ENCODE measurements around the gene AUTS2. TPM values are rescaled to one million over a fixed set of nuclear protein-coding genes. Genes with fewer than 3 reads are reported as not detected.

The AUTS2 gene
- total RNA-seq, 1 donor from 2014 or later: 9.9 TPM

- DNase-seq (ENCODE audit: low read depth): no peak
- Histone ChIP-seq H3K36me3 (ENCODE audit: control insufficient read depth, insufficient read depth, low read length) (no peaks in the 10 kb centered on the region), H3K27me3 (ENCODE audit: control insufficient read depth, insufficient read depth, low read length) (no peaks in the 10 kb centered on the region), H3K4me3 (ENCODE audit: low read depth, low read length) (no peak overlapping the region)
- no peak for TF ChIP-seq CTCF (IDR thresholded peaks at IDR 0.05; ENCODE audit: insufficient read depth, low read length, poor library complexity, severe bottlenecking)
These were observed 632.5 kb downstream of the AUTS2 start for GRCh38 chr7:70230761-70231160.

- no peak overlapping the region for H3K4me3 ChIP-seq (ENCODE audit: low read depth, low read length)
- TF ChIP-seq CTCF (IDR thresholded peaks at IDR 0.05; ENCODE audit: insufficient read depth, low read length, poor library complexity, severe bottlenecking): no peak
- H3K36me3 ChIP-seq (ENCODE audit: control insufficient read depth, insufficient read depth, low read length): no peaks in the 10 kb centered on the region
- H3K27me3 ChIP-seq (ENCODE audit: control insufficient read depth, insufficient read depth, low read length): no peaks in the 10 kb centered on the region
- DNase-seq (ENCODE audit: low read depth): no peak
These were observed 635.5 kb downstream of the AUTS2 start for GRCh38 chr7:70233776-70234175.

GRCh38 chr7:70237256-70237655 is 639.0 kb downstream of the AUTS2 start:
- H3K36me3 ChIP-seq (ENCODE audit: control insufficient read depth, insufficient read depth, low read length): no peaks in the 10 kb centered on the region
- no peaks in the 10 kb centered on the region for H3K27me3 ChIP-seq (ENCODE audit: control insufficient read depth, insufficient read depth, low read length)
- no peak for TF ChIP-seq CTCF (IDR thresholded peaks at IDR 0.05; ENCODE audit: insufficient read depth, low read length, poor library complexity, severe bottlenecking)
- no peak for DNase-seq (ENCODE audit: low read depth)
- H3K4me3 ChIP-seq (ENCODE audit: low read depth, low read length): no peak overlapping the region

- TF ChIP-seq CTCF (IDR thresholded peaks at IDR 0.05; ENCODE audit: insufficient read depth, low read length, poor library complexity, severe bottlenecking): no peak
- Histone ChIP-seq H3K4me3 (ENCODE audit: low read depth, low read length) (no peak overlapping the region), H3K36me3 (ENCODE audit: control insufficient read depth, insufficient read depth, low read length) (no peaks in the 10 kb centered on the region), H3K27me3 (ENCODE audit: control insufficient read depth, insufficient read depth, low read length) (no peaks in the 10 kb centered on the region)
- DNase-seq (ENCODE audit: low read depth): no peak
These were observed 639.7 kb downstream of the AUTS2 start for GRCh38 chr7:70237831-70238575.

GRCh38 chr7:70239918-70240317 is 641.6 kb downstream of the AUTS2 start:
- no peak for DNase-seq (ENCODE audit: low read depth)
- Histone ChIP-seq H3K36me3 (ENCODE audit: control insufficient read depth, insufficient read depth, low read length) (no peaks in the 10 kb centered on the region), H3K4me3 (ENCODE audit: low read depth, low read length) (no peak overlapping the region), H3K27me3 (ENCODE audit: control insufficient read depth, insufficient read depth, low read length) (no peaks in the 10 kb centered on the region)
- TF ChIP-seq CTCF (IDR thresholded peaks at IDR 0.05; ENCODE audit: insufficient read depth, low read length, poor library complexity, severe bottlenecking): no peak

GRCh38 chr7:70240873-70241272 is 642.6 kb downstream of the AUTS2 start:
- no peak for DNase-seq (ENCODE audit: low read depth)
- TF ChIP-seq CTCF (IDR thresholded peaks at IDR 0.05; ENCODE audit: insufficient read depth, low read length, poor library complexity, severe bottlenecking): no peak
- Histone ChIP-seq H3K36me3 (ENCODE audit: control insufficient read depth, insufficient read depth, low read length) (no peaks in the 10 kb centered on the region), H3K27me3 (ENCODE audit: control insufficient read depth, insufficient read depth, low read length) (no peaks in the 10 kb centered on the region), H3K4me3 (ENCODE audit: low read depth, low read length) (no peak overlapping the region)

Measured in kidney epithelial cell (primary cell).